ENCODE data around the gene PRKX.
"Not testable (repeated sequence)": the region's sequence is repeated elsewhere in the genome, so short reads cannot be mapped to it uniquely, and the experiment has no call there.

PRKX gene

GRCh38 chrX:3713225-3713936 is at the start of gene PRKX:
TSS of gene PRKX (minus strand) at chrX:3713649. CDS start at chrX:3713253, 396 bp downstream.
- peak; percentile 85 for DNase-seq

DNA sequence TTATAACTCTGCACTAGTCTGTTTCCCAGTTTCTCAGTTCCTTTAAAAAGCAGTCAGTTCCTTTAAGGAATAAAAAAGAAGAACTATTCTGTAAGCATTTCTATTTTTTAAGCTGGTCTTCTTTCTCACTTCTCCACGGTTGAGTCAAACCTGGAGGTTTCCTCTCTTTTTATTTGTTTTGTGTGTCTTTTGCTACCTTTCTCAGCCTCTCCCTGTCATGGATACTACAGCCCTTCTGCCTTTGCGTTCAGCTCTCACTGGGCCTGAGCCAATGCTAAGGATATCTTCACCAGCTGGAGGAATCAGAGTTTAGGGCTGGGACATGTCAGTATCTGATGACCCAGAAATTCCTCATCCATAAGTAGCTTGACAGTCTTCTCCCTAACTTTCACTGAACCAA is 49.7 kb upstream of the PRKX start:
- no peak for DNase-seq

GRCh38 chrX:3757510-3758025 is 44.1 kb upstream of the PRKX start:
- DNase-seq, result no peak

- DNase-seq, result no peak
Measured at GRCh38 chrX:3748052-3748559, 34.7 kb upstream of the PRKX start.

DNA sequence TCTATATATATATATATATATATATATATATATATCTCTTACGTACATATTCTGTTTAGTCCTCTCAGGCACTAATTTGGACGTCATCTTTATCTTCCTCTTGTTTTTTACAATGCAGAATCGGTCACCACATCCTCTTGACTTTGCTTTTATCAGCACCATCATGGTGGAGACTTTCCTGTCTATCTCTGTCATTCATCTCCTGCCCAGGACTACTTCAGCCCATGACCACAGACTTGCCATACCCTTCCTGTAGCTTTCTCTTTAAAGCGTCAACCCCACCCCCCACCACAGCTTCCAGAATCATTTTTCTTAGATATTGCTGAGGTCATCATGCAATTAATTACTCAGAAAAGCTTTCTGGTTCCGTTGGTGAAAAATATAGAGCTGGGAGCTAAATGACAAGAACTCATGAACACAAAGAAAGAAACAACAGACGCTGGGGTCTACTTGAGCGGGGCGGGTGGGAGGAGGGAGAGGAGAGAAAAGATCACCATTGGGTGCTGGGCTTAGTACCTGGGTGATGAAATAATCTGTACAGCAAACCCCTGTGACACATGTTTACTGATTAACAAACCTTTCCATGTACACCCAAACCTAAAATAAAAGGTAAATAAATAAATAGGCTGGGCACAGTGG is 30.5 kb upstream of the PRKX start:
- peak; percentile 46 for DNase-seq

GRCh38 chrX:3740946-3741345 is 27.5 kb upstream of the PRKX start:
- DNase-seq, result not testable (repeated sequence)

GRCh38 chrX:3738509-3738908 is 25.1 kb upstream of the PRKX start:
- no peak for DNase-seq

DNA sequence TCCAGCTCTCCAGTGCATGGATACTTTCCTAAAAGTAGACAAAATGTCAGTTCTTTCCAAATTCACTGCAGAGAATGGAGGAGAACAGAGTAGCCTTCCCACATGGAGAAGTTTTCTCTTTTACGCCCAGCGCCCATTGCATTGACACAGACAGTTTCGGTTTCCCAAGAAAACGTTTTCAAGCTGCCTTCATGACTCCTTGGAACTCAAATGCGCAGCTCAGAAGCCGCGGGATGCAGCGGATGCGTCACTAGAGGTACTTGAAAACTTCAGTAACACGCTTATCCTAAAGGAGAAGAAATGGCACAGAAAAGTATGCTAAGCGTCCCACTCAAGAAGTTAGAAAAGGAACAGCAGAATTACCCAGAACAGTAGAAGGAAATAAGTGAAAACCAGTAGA is 23.1 kb upstream of the PRKX start:
- not testable (repeated sequence) for DNase-seq

DNA sequence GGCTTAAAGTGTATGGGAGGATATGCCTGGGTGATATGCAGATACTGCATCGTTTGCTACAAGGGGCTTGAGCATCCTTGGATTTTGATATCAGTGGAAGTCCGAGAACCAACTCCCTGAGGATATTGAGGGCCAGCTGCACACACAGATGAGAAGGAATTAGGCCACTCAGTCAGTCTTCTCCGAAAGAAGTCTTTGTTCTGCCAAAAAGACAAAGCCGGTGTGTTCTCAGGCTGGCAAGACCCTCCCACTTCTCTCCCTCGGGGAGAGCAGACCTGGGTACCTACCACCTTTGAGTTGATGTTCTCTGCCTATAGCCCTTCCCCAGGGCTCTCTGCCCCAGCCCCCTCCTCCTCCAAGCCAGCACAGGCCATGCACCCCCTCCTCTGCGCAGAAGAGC is 22.4 kb upstream of the PRKX start:
- not testable (repeated sequence) for DNase-seq

DNA sequence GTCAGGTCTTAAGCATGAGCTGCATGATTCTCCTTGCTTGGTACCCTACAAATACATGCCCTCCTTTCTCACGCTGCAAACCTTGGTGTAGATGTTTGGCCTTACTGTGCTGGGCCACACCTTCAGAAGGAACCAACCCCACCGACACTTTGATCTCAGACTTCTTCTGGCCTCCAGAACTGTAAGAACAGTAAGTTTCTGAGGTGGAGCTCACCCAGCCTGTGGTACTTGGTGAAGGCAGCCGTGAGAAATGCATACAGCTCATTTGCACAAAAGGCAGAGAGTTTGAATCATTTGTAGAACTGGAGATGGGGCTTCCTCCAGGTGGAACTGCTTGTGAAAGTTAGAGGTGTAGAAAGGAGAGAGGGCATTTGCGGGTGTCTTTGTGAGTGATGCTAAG is 21.0 kb upstream of the PRKX start:
- DNase-seq, result not testable (repeated sequence)

- DNase-seq, result no peak
Measured at GRCh38 chrX:3733043-3733430, 19.6 kb upstream of the PRKX start.

GRCh38 chrX:3732326-3733042 is 19.0 kb upstream of the PRKX start:
- DNase-seq, result not testable (repeated sequence)

DNA sequence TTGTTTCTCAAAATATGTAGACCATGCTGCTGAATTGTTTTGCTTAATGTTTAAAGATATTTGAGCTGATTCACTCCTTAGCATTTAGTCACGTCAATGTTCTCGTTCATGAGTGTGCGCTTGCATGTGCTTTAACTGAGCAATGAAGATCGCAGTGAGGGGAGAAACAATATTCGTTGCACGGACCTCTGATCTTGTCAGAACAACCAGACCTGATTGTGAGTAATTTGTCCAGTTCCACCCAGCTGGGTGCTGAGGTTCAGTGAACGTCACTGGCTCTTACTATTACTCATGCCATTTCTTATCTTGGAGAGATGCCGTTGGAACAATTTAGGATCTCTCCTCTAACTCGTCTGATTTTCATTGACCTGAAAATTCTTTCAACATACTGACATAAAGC is 15.0 kb upstream of the PRKX start:
- DNase-seq, result no peak

- DNase-seq, result not testable (repeated sequence)
Measured at GRCh38 chrX:3723460-3723859, 10.0 kb upstream of the PRKX start.

DNA sequence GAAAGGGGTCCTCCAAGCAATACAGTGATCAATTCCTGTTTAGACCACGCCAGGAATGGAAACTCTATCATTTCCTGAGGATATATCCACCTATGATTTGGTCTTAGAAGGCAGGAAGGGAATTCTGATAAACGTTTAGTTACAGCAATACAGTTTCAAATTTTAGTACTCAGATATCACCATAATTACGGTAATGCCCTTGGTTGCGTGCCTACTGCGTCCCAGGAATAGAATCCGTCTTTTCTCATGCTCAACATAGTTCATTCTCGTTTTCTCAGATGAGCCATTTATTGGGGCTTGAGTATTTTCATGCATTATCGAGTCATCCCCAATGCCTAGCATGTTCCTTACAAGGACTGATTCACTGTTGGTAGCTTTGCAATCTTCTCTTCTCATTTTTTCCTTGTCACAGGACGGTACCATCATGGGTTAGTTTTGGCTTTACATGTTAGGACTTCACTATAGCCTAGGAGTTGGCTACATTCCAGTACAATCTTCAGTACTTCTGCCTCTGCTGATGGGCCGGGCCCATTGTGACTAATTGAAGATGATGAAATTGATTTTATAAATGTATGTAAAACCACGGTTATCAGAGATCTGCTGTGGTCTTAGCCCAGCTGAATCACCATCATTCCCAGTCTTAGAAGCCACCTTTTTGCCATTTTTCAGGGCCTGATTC is 4.4 kb upstream of the PRKX start:
- no peak for DNase-seq

DNA sequence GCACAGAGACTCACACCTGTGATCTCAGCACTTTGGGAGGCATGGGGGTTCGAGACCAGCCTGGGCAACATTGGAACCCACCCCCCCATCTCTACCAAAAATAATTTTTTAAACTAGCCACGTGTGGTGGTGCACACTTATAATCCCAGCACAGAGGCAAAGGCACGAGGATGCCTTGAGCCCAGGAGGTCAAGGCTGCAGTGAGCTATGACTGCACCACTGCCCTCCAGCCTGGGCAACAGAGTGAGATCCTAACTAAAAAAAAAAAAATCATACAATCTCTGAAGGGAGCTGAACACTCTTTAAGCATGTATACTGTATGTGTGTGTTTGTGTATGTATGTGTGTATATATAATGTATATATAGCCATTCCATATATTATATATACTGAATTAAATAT is 2.5 kb upstream of the PRKX start:
- no peak for DNase-seq

DNA sequence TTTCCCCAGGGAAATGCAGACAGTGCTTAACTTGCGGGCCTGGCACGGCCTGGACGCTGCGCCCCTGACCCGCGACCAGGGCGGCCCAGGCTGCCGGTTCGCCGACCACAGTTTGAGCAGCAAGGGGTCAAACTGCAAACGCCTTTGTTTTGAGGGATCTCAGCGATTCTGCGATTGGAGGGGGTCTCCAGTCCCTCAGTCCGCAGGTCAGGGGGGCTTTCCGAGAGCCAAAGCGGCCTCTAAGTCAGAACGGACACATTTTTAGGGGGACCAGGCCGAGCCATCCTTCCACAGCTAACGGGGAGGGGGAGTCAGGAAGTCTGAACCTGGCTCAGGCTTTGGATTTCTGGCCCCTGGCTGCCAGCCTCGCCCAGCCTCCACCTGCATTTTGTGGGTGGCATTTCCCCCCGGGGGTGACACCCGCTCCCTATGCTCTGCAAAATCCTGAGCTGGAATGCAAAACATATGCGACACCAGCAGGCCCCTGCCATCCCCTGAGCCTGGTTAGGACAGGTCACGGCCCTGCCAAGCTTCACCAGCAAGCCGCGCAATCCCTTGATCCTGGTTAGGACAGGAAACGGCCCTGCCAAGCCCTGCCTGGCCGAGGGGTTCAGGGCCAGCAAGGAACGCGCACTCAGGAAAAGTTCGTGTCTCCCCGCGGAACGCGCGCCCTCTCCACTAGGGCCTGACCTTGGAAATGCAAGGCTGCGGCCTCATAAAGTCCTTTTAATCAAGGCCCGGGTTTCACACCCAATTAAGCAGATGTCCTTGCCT is 1.4 kb upstream of the PRKX start:
- not testable (repeated sequence) for DNase-seq

GRCh38 chrX:3713937-3714434 is 537 bp upstream of the PRKX start:
- DNase-seq, result no peak

DNA sequence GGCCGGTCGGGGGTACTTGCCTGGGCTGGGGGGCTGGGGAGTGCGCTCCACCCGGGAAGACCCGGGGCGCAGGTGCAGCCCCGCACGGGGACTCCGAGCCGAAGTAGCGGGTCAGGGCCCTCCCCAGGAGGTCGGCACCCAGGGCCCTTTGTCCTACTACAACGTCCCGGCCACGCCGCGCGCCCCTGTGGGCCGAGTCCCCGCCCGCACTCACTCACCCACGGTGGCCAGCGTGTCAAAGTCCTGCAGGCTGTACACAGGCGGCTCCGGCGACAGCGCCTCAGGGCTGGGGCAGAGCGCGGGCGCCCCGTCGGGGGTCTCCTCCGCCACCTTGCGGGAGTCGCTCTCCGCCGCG is 602 bp downstream of the PRKX start:
- no peak for DNase-seq

- DNase-seq, result peak; percentile 27
Measured at GRCh38 chrX:3712051-3712869, 1.2 kb downstream of the PRKX start.

DNA sequence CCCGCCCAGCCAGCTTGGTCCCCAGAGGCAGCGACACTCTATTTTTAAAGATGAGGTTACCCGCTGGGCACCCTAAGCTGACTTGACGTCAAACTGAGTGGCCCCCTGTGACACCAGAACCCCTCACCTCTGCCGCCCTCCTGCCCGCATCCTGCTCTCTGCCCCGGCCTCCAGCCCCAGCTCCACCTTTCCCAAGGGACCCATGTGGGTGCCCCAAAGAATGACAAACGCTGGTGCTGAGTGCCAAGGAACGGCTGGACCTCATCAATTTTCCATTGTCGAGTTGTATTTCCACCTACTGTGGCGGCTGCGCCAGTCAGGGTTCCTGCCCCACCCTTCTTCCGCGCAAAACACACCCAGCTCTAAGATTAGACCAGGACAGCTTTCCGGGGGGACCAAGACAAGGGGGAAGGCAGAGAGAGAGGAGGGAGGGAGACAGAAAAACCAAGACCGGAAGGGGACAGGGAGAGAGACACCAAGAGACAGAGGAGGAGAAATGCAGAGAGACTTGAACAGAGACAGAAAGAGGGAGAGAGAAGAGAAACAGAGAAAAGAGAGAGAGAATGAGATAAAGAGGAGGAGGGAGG is 2.0 kb downstream of the PRKX start:
- DNase-seq, result peak; percentile 23
